HG02943 (cell line): ENCODE data around the gene GPR139.

Source experiments
- ATAC-seq: cut with Tn5 transposase; IDR thresholded peaks from one replicate; pipeline ENCODE4 v1.9.1; 2021; ENCODE audit warnings: mild to moderate bottlenecking, low read depth, moderate library complexity; ENCODE audit not compliant: unreplicated experiment

Gene GPR139

DNA sequence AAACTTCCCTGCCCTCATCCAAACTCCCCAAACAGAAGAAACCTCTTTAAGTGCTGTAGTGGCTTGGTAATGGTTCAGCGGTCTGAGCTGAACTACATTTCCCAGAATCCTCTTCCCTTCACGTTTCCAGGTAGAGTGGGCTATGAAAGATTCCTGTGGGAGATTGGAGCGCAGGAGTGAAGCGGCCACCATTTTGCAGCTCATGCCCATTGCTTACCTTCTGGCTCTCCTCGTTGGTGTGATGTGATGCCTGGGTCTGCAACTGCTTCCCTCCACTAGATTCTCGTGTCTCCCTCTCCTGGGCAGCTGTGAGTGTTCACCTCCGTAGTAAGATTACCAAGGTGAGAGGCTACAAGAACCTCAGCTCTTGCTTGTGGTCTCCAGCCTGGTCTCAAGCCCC, 82.1 kb downstream of the GPR139 start:
- ATAC-seq: no peak

GRCh38 chr16:19984135-19984534, 89.6 kb downstream of the GPR139 start:
- ATAC-seq: no peak
